K562 (cell line): ENCODE data around the gene OMA1. TPM values are rescaled to one million over a fixed set of nuclear protein-coding genes. Genes with fewer than 3 reads are reported as not detected.

Source experiments
- ATAC-seq: fragments of 200-7000 bp; cut with Tn5 transposase; 3 replicates; pipeline ENCODE4 v1.9.1; 2020; ENCODE audit warnings: moderate library complexity
- BruUV-seq: library from RNA; stranded (reverse); fragments of 400-500 nt; replicated peaks from 2 replicates; lab custom pipeline; 2021; lab: Mats Ljungman, UMichigan
- CTCF ChIA-PET: fragments of 300-600 bp; formaldehyde crosslinking; extraction: SDS; loops from one replicate; lab custom pipeline; 2021; ENCODE audit warnings: low intra/inter-chr PET ratio; lab: Yijun Ruan, JAX
- POLR2A ChIA-PET: fragments of 300-600, 350-650 bp; sonication (Branson Sonifier 250); formaldehyde crosslinking; extraction: SDS; loops from one replicate; lab custom pipeline; 2021; ENCODE audit warnings: antibody characterized with exemption, inconsistent platforms; lab: Yijun Ruan, JAX
- DNase-seq, 4 experiments: peaks; one replicate each; pipeline versions ENCODE4 v3.0.0 to v3.0.0-alpha.2; 2011 to 2018; ENCODE audit warnings: low spot score in 3 of 4, mixed read lengths in 3 of 4; ENCODE audit errors: extremely low read depth in 1 of 4
- FAIRE-seq: peaks from 2 replicates; lab custom pipeline; 2011; peaks lifted over from hg19 to GRCh38; lab: Jason Lieb, UNC
- H2AFZ ChIP-seq: 2 replicates; pipeline ENCODE4 v1.6.0; 2011; ENCODE audit warnings: low read depth, low read length, control low read depth, inconsistent platforms
- H3K27ac ChIP-seq: fragments of 200-600 bp; 3 replicates; pipeline ENCODE4 v1.8.0; 2011; ENCODE audit warnings: low read depth, mild to moderate bottlenecking, control low read depth, inconsistent platforms, low read length, moderate library complexity, mixed read lengths; ENCODE audit errors: extremely low read depth
- H3K27me3 ChIP-seq, 2 experiments: fragments of 300-600 bp in 1 of 2; 2 replicates in 1 of 2; 3 replicates in 1 of 2; pipeline versions ENCODE4 v1.6.0 to v1.8.0; 2011; ENCODE audit warnings: inconsistent platforms in 2 of 2, low read length in 2 of 2, mild to moderate bottlenecking in 1 of 2, mixed read lengths in 1 of 2, moderate library complexity in 1 of 2; ENCODE audit not compliant: control insufficient read depth in 2 of 2, insufficient read depth in 2 of 2
- H3K36me3 ChIP-seq: fragments of 300-600 bp; 3 replicates; pipeline ENCODE4 v1.8.0; 2011; ENCODE audit warnings: mild to moderate bottlenecking, low read length, inconsistent platforms; ENCODE audit not compliant: control insufficient read depth, insufficient read depth
- H3K4me1 ChIP-seq, 2 experiments: fragments of 200-600 bp in 1 of 2; replicated peaks in 1 of 2; 2 replicates in 1 of 2; 3 replicates in 1 of 2; pipeline versions ENCODE4 v1.5.1 to v1.8.0; 2011; ENCODE audit warnings: inconsistent platforms in 2 of 2, low read length in 2 of 2, mild to moderate bottlenecking in 1 of 2, mixed read lengths in 1 of 2, moderate library complexity in 1 of 2; ENCODE audit not compliant: control insufficient read depth in 2 of 2, insufficient read depth in 2 of 2
- H3K4me2 ChIP-seq: 2 replicates; pipeline ENCODE4 v1.6.1; 2011; ENCODE audit warnings: low read length, control low read depth, inconsistent platforms, mixed read lengths; ENCODE audit not compliant: insufficient read depth
- H3K4me3 ChIP-seq: fragments of 200-600 bp; sonication (generic), shearing (Covaris generic); 2 replicates; pipeline ENCODE4 v1.5.1; 2016; ENCODE audit warnings: control low read depth, inconsistent platforms
- H3K79me2 ChIP-seq: fragments of 200-600 bp; 3 replicates; pipeline ENCODE4 v1.8.0; 2011; ENCODE audit warnings: low read length, inconsistent platforms; ENCODE audit not compliant: control insufficient read depth, insufficient read depth
- H3K9ac ChIP-seq, 2 experiments: 2 replicates each; pipeline versions ENCODE4 v1.6.0 to v1.6.1; 2011; ENCODE audit warnings: low read depth in 2 of 2, low read length in 2 of 2, control low read depth in 1 of 2, inconsistent platforms in 1 of 2, mild to moderate bottlenecking in 1 of 2, mixed read lengths in 1 of 2; ENCODE audit not compliant: insufficient read depth in 1 of 2
- H3K9me1 ChIP-seq: one replicate; pipeline ENCODE4 v1.6.0; 2011; ENCODE audit warnings: inconsistent platforms, mild to moderate bottlenecking, low read length, moderate library complexity; ENCODE audit not compliant: control insufficient read depth, insufficient read depth
- H3K9me3 ChIP-seq: replicated peaks from 2 replicates; pipeline ENCODE4 v1.5.1; 2011; ENCODE audit warnings: low read depth, low read length, inconsistent platforms; ENCODE audit not compliant: control insufficient read depth, insufficient read depth
- H4K20me1 ChIP-seq: replicated peaks from 2 replicates; pipeline ENCODE4 v1.6.1; 2011; ENCODE audit warnings: low read length, inconsistent platforms, mixed read lengths; ENCODE audit not compliant: control insufficient read depth, insufficient read depth
- COPS2 ChIP-seq: fragments of 450-650 bp; conservative IDR thresholded peaks from 2 replicates; pipeline ENCODE4 v1.6.1; 2016; ENCODE audit warnings: mild to moderate bottlenecking, moderate library complexity
- ELK1 ChIP-seq: sonication (generic); formaldehyde crosslinking; IDR thresholded peaks from 2 replicates; pipeline ENCODE4 v1.8.1; 2022; ENCODE audit warnings: missing genetic modification reagents
- RBFOX2 ChIP-seq: fragments of 200-400 bp; formaldehyde crosslinking; IDR thresholded peaks from 2 replicates; pipeline ENCODE4 v1.6.1; 2017; ENCODE audit warnings: low read depth, mild to moderate bottlenecking, low read length, moderate library complexity
- RCOR1 ChIP-seq, 2 experiments: IDR thresholded peaks; 2 replicates each; pipeline ENCODE4 v1.6.1; 2012; ENCODE audit warnings: low read depth in 2 of 2, low read length in 2 of 2, borderline replicate concordance in 1 of 2, improper control_type of control experiment in 1 of 2
- TAF15 ChIP-seq: fragments of 200-400 bp; formaldehyde crosslinking; IDR thresholded peaks from 2 replicates; pipeline ENCODE4 v1.6.1; 2017; ENCODE audit warnings: mild to moderate bottlenecking, low read depth, low read length, moderate library complexity
- ZC3H4 ChIP-seq: sonication (generic); formaldehyde crosslinking; IDR thresholded peaks from 2 replicates; pipeline ENCODE4 v1.9.0; 2021; ENCODE audit warnings: missing genetic modification reagents, borderline replicate concordance
- ZKSCAN3 ChIP-seq: fragments of 250-450 bp; sonication (Bioruptor Pico); IDR thresholded peaks from 2 replicates; pipeline ENCODE4 v1.4.0; 2020
- WGBS: fragments of 100-300 bp; shearing (Covaris generic); methylation state at CpG from one replicate; pipeline ENCODE4 v1.1.6; 2016; ENCODE audit warnings: low coverage, mixed read lengths; ENCODE audit not compliant: insufficient coverage; ENCODE audit errors: missing lambda C conversion rate; 5-methylcytosine and 5-hydroxymethylcytosine counted together
- in situ Hi-C: fragments of 300-500 bp; cut with MboI; formaldehyde crosslinking; loops from 4 replicates; pipeline ENCODE4 v1.15.0; 2018; ENCODE audit warnings: inconsistent platforms, mixed read lengths
- intact Hi-C: fragments of 100-400 bp; cut with micrococcal nuclease; formaldehyde crosslinking; loops from 2 replicates; pipeline ENCODE4 v1.14.2; 2022
- polyA plus RNA-seq, 8 experiments: library from polyadenylated mRNA; depleted of rRNA in 4 of 8; stranded (reverse) in 5 of 8; unstranded in 3 of 8; fragments of >200 nt; fragmentation: Nextera tagmentation in 2 of 8; fragmentation: Illumina TruSeq in 1 of 8; extraction: Ambion mirVana in 2 of 8; extraction: Trizol in 1 of 8; gene quantifications; 2 replicates each; pipeline versions ENCODE4 v1.2.1 to v1.2.3, GENCODE V29; 2011 to 2014; ENCODE audit warnings: inconsistent platforms in 1 of 8, missing spikeins in 1 of 8
- total RNA-seq, 7 experiments: library from RNA; depleted of rRNA in 6 of 7; stranded (reverse); fragments of >200 nt in 6 of 7; fragmentation: Illumina TruSeq in 2 of 7; extraction: Trizol in 2 of 7; gene quantifications; 2 replicates each; pipeline versions ENCODE4 v1.2.1 to v1.2.3, GENCODE V29; 2011 to 2021; ENCODE audit warnings: low replicate concordance in 1 of 7

OMA1 gene
- total and polyA plus RNA-seq, 9 of the 15 experiments (the other 6 are each of a cell fraction or from before 2014, with no cell fraction given), result 16.6 to 51.5 (median 33.5) TPM

DNA sequence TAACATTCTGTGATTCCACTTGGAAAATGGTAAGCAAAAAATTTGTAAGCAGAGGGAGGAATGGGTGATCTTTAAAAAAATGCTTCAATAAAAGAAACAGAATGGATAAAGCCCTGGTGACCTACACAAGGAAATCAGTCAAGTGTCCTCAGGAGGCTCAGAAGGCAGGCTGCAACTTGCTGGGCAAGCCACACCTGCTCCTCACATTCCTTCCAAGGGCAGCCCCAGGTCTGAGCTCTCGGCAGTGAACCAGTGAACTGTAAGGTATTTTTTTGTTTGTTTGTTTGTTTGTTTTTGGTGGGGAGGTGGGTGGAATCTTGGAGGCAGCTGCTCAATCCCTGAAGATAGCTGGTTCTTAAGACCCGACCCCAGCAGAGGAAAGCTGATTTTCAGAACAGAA lies 26.2 kb upstream of the OMA1 start:
- Histone ChIP-seq H3K9me1 (no peaks in the 10 kb centered on the region), H3K9me3 (no peaks in the 10 kb centered on the region), H2AFZ (no peak overlapping the region), H4K20me1 (no peaks in the 10 kb centered on the region), H3K36me3 (no peaks in the 10 kb centered on the region), H3K4me2 (no peak overlapping the region), H3K9ac (no peak overlapping the region; a peak in 1 of 4 replicates), H3K27me3 (peaks cover 6 to 8% of the 10 kb centered on the region in 2 experiments; a peak in 2 of 5 replicates), H3K4me1 (peaks cover 0 to 11% of the 10 kb centered on the region in 2 experiments; a peak in 1 of 5 replicates), H3K27ac (no peak overlapping the region), H3K79me2 (no peaks in the 10 kb centered on the region), H3K4me3 (no peak overlapping the region)
- BruUV-seq, result no TSS peak
- no peak for FAIRE-seq
- WGBS, result 7% methylated on average over 2 of the region's 2 CpGs
- intact Hi-C loops (no loop called here), in situ Hi-C loops (no loop called here)
- ATAC-seq, result no peak
- TF ChIP-seq COPS2, result no peak
- no peak for TF ChIP-seq ZC3H4
- POLR2A ChIA-PET, result interaction anchor here (0.6 to 1.6 kb wide), 3 partner anchors 11 to 495 kb away, joined by 3 read pairs; no protein-coding TSS in a partner anchor
- CTCF ChIA-PET, result no interaction called here
- DNase-seq, result no peak

- CTCF ChIA-PET, result no interaction called here
- FAIRE-seq, result no peak
- no peaks in the 10 kb centered on the region for H3K9me1 ChIP-seq
- in situ Hi-C loops, result no loop called here
- H3K4me3 ChIP-seq, result no peak overlapping the region
- no peak for ATAC-seq
- no peak for TF ChIP-seq ZKSCAN3
- TF ChIP-seq RCOR1 (IDR thresholded peaks at IDR 0.05; ENCODE audit: borderline replicate concordance in 1 of 2, low read depth in 2 of 2, low read length in 2 of 2), result no peak
- no peak for TF ChIP-seq TAF15
- TF ChIP-seq ELK1 (CRISPR knock-in tag), result no peak
- no peak for TF ChIP-seq RBFOX2
- TF ChIP-seq, all 486 proteins: peak for 0
- no peaks in the 10 kb centered on the region for H3K79me2 ChIP-seq
- no peaks in the 10 kb centered on the region for H3K9me3 ChIP-seq
- peaks cover 6 to 8% of the 10 kb centered on the region in 2 experiments; a peak in 2 of 5 replicates for H3K27me3 ChIP-seq
- DNase-seq, result no peak
- H3K4me1 ChIP-seq, result peaks cover 0 to 5% of the 10 kb centered on the region in 2 experiments; a peak in 2 of 5 replicates
- H2AFZ ChIP-seq, result no peak overlapping the region
- intact Hi-C loops, result no loop called here
- POLR2A ChIA-PET, result interaction anchor here (0.8 kb wide), 1 partner anchor 10 kb away, joined by 3 read pairs; no protein-coding TSS in a partner anchor
- H4K20me1 ChIP-seq, result no peaks in the 10 kb centered on the region
- H3K27ac ChIP-seq, result no peak overlapping the region
- no TSS peak for BruUV-seq
- H3K9ac ChIP-seq, result no peak overlapping the region
- no peaks in the 10 kb centered on the region for H3K36me3 ChIP-seq
- no peak overlapping the region for H3K4me2 ChIP-seq
Observed at GRCh38 chr1:58571616-58572015, 25.1 kb upstream of the OMA1 start.
